ENCODE results near the gene PHGDH.
"Not testable (repeated sequence)": the region's sequence is repeated elsewhere in the genome, so short reads cannot be mapped to it uniquely, and the experiment has no call there.

The PHGDH gene

GRCh38 chr1:119762409-119762808 lies 50.7 kb downstream of the PHGDH start:
- no peak for DNase-seq (ENCODE audit: low read depth in 3 of 3, low spot score in 1 of 3)

- no peak for DNase-seq (ENCODE audit: low read depth in 3 of 3, low spot score in 1 of 3)
Measured at GRCh38 chr1:119762953-119763352, 51.2 kb downstream of the PHGDH start.

- no peak for DNase-seq (ENCODE audit: low read depth in 3 of 3, low spot score in 1 of 3)
Measured at GRCh38 chr1:119764220-119764619, 52.5 kb downstream of the PHGDH start.

- no peak for DNase-seq (ENCODE audit: low read depth in 3 of 3, low spot score in 1 of 3)
Measured at GRCh38 chr1:119766374-119766794, 54.6 kb downstream of the PHGDH start.

GRCh38 chr1:119767486-119767885 lies 55.8 kb downstream of the PHGDH start:
- DNase-seq (ENCODE audit: low read depth in 3 of 3, low spot score in 1 of 3), result no peak

GRCh38 chr1:119768778-119769177 lies 57.0 kb downstream of the PHGDH start, which contains the start of gene HMGCS2:
TSS of gene HMGCS2 (minus strand) at chr1:119768905. CDS start at chr1:119768844, 61 bp downstream.
- DNase-seq (ENCODE audit: low read depth in 3 of 3, low spot score in 1 of 3), result no peak

- no peak for DNase-seq (ENCODE audit: low read depth in 3 of 3, low spot score in 1 of 3)
Measured at GRCh38 chr1:119771016-119771415, 59.3 kb downstream of the PHGDH start.

GRCh38 chr1:119771770-119772169 lies 60.0 kb downstream of the PHGDH start:
- no peak for DNase-seq (ENCODE audit: low read depth in 3 of 3, low spot score in 1 of 3)

- no peak for DNase-seq (ENCODE audit: low read depth in 3 of 3, low spot score in 1 of 3)
Measured at GRCh38 chr1:119772298-119772697, 60.6 kb downstream of the PHGDH start.

GRCh38 chr1:119773711-119774241 lies 62.0 kb downstream of the PHGDH start:
- DNase-seq (ENCODE audit: low read depth in 3 of 3, low spot score in 1 of 3), result no peak

- no peak for DNase-seq (ENCODE audit: low read depth in 3 of 3, low spot score in 1 of 3)
Measured at GRCh38 chr1:119774746-119775490, 63.2 kb downstream of the PHGDH start.

- no peak for DNase-seq (ENCODE audit: low read depth in 3 of 3, low spot score in 1 of 3)
Measured at GRCh38 chr1:119778359-119778758, 66.6 kb downstream of the PHGDH start.

- no peak for DNase-seq (ENCODE audit: low read depth in 3 of 3, low spot score in 1 of 3)
Measured at GRCh38 chr1:119778886-119779560, 67.3 kb downstream of the PHGDH start.

- no peak for DNase-seq (ENCODE audit: low read depth in 3 of 3, low spot score in 1 of 3)
Measured at GRCh38 chr1:119779869-119780356, 68.2 kb downstream of the PHGDH start.

GRCh38 chr1:119781434-119782210 lies 69.9 kb downstream of the PHGDH start:
- no peak for DNase-seq (ENCODE audit: low read depth in 3 of 3, low spot score in 1 of 3)

GRCh38 chr1:119782631-119783325 lies 71.0 kb downstream of the PHGDH start:
- no peak for DNase-seq (ENCODE audit: low read depth in 3 of 3, low spot score in 1 of 3)

GRCh38 chr1:119783354-119784185 lies 71.8 kb downstream of the PHGDH start:
- DNase-seq (ENCODE audit: low read depth in 3 of 3, low spot score in 1 of 3), result no peak

- no peak for DNase-seq (ENCODE audit: low read depth in 3 of 3, low spot score in 1 of 3)
Measured at GRCh38 chr1:119784191-119784781, 72.6 kb downstream of the PHGDH start.

- DNase-seq (ENCODE audit: low read depth in 3 of 3, low spot score in 1 of 3), result not testable (repeated sequence)
Measured at GRCh38 chr1:119786046-119786445, 74.3 kb downstream of the PHGDH start.

All from stimulated activated CD4-positive, alpha-beta T cell treated with anti-CD3 and anti-CD28 coated beads, TNF-alpha, amount 100 ng/mL, for 1 hour (primary cell).